ENCODE results near the gene CFAP299.

DNA sequence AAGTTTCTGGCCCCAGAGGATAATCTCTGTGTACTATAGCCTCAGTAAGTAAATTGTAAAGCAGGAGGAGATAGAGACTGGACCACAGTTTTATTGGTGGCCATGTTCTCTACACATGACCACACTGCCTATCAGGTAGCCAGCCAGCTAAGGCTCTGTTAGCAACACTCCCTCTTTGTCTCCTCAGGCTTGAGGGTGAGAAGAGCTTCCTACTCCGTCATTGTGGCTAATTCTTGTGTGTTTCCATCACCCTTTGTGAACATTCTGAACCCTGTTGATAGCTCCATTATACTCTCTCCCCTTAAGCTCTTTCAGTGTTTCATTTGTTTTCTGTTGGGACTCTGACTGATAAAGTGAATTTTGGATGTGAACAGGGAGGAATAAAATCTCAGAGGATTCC is 233.4 kb downstream of the CFAP299 start:
- TF ChIP-seq POLR2A (IDR thresholded peaks at IDR 0.05) = no peak
- TF ChIP-seq CTCF (IDR thresholded peaks at IDR 0.05) = no peak

Measured in right lobe of liver (tissue), 4 donors.